Adrenal gland (tissue), 5 donors: ENCODE results near the gene CDK17.

Source experiments
- CTCF ChIP-seq, 6 experiments: fragments of 450-650 bp in 4 of 6; fragments of 200-600 bp in 2 of 6; sonication (generic) in 1 of 6; IDR thresholded peaks; 1 replicate in 5 of 6; 2 replicates in 1 of 6; pipeline versions ENCODE4 v1.5.1 to v1.8.0; 2016 to 2021; ENCODE audit warnings: antibody characterized with exemption in 6 of 6, mild to moderate bottlenecking in 2 of 6, moderate library complexity in 1 of 6
- POLR2A ChIP-seq, 2 donors: fragments of 450-650 bp; IDR thresholded peaks; one replicate each; pipeline ENCODE4 v1.6.1; 2017; ENCODE audit warnings: antibody characterized with exemption in 2 of 2, mild to moderate bottlenecking in 2 of 2, moderate library complexity in 1 of 2
- donor health status: DM: no; HTN: no; CAD: no.

DNA sequence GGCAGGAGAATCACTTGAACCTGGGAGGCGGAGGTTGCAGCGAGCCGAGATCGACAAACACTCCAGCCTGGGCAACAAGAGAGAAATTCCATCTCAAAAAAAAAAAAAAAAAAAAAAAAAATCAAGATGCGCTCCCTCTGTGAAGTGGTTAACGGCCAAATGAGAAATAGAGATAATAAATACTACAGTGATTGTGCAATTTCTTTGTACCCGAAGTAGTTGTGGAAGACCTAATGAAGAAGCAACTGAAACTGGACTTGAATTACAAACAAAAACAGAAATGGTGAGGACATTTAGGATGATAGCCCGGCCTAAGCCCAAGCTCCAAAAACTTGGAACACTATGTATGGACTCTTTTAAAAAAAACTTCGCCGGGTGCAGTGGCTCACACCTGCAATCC, 44.2 kb upstream of the CDK17 start:
- TF ChIP-seq CTCF (IDR thresholded peaks at IDR 0.05): no peak
- TF ChIP-seq POLR2A (IDR thresholded peaks at IDR 0.05): no peak
